ENCODE results near the gene GNB1L. TPM values are rescaled to one million over a fixed set of nuclear protein-coding genes. Genes with fewer than 3 reads are reported as not detected.

GNB1L gene
- total and polyA plus RNA-seq, 9 of the 15 experiments (the other 6 are each of a cell fraction or from before 2014, with no cell fraction given), result 0.56 to 50.5 (median 10.2) TPM

DNA sequence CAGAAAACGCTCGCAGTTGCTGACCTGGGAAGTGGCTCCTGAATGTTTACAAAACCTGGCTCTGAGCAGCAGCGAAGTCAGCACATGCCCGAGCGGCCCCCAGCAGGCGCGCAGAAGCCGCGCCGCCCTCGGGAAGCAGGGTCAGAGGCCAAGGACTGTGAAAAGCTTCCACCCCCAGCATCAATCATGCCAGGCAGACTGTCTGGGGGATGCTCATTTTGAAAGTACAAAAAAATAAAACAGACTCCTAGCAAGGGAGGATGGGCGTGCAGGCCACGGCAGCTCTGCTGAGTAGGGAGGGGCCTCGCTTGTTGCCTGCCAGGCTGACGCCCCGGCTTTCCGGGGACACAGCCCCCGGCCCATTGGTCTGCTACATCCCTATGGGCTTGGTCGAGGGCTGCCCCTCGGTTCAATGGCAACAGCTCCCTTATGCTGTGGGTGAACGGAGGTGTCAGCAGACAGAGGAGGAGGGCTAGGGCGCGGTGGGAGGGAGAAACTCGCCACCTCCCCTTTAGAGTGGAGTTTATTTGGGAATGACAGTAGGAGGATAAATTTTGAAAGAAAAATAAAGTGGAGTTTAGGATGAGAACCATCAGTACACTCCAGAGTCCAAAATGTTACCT is 37.7 kb upstream of the GNB1L start (continued):
- TF ChIP-seq, protein P1, sequence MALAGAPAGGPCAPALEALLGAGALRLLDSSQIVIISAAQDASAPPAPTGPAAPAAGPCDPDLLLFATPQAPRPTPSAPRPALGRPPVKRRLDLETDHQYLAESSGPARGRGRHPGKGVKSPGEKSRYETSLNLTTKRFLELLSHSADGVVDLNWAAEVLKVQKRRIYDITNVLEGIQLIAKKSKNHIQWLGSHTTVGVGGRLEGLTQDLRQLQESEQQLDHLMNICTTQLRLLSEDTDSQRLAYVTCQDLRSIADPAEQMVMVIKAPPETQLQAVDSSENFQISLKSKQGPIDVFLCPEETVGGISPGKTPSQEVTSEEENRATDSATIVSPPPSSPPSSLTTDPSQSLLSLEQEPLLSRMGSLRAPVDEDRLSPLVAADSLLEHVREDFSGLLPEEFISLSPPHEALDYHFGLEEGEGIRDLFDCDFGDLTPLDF (CRISPR knock-in tag; IDR thresholded peaks at IDR 0.05), result no peak; the same call in 1 of the 2 replicates
- no peak for TF ChIP-seq SETDB1 (IDR thresholded peaks at IDR 0.05; ENCODE audit: low read length)
- TF ChIP-seq MEIS2 (IDR thresholded peaks at IDR 0.05; ENCODE audit: partially characterized antibody), result peak; percentile 96
- peak; percentile 44; the same call in 1 of the 2 replicates for TF ChIP-seq JUN (IDR thresholded peaks at IDR 0.05; ENCODE audit: borderline replicate concordance, low read depth, low read length)
- no peak for TF ChIP-seq JUN (CRISPR knock-in tag; IDR thresholded peaks at IDR 0.05; ENCODE audit: borderline replicate concordance)
- no peak for TF ChIP-seq MCM7 (IDR thresholded peaks at IDR 0.05)
- TF ChIP-seq NCOA1 (IDR thresholded peaks at IDR 0.05; ENCODE audit: low read depth), result no peak; the same call in 1 of the 2 replicates
- TF ChIP-seq NR4A1 (CRISPR knock-in tag; IDR thresholded peaks at IDR 0.05), result no peak
- TF ChIP-seq NR4A1 (tag; IDR thresholded peaks at IDR 0.05), result no peak
- TF ChIP-seq, protein P2, sequence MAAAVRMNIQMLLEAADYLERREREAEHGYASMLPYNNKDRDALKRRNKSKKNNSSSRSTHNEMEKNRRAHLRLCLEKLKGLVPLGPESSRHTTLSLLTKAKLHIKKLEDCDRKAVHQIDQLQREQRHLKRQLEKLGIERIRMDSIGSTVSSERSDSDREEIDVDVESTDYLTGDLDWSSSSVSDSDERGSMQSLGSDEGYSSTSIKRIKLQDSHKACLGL (CRISPR knock-in tag; IDR thresholded peaks at IDR 0.05; ENCODE audit: borderline replicate concordance, poor library complexity, severe bottlenecking), result peak; percentile 20
- TF ChIP-seq, protein P3, sequence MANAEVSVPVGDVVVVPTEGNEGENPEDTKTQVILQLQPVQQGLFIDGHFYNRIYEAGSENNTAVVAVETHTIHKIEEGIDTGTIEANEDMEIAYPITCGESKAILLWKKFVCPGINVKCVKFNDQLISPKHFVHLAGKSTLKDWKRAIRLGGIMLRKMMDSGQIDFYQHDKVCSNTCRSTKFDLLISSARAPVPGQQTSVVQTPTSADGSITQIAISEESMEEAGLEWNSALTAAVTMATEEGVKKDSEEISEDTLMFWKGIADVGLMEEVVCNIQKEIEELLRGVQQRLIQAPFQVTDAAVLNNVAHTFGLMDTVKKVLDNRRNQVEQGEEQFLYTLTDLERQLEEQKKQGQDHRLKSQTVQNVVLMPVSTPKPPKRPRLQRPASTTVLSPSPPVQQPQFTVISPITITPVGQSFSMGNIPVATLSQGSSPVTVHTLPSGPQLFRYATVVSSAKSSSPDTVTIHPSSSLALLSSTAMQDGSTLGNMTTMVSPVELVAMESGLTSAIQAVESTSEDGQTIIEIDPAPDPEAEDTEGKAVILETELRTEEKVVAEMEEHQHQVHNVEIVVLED (CRISPR knock-in tag; IDR thresholded peaks at IDR 0.05), result no peak
- TF ChIP-seq ZNF707 (CRISPR knock-in tag; conservative IDR thresholded peaks at IDR 0.05), result no peak
- no peak for TF ChIP-seq ZNF23 (CRISPR knock-in tag; IDR thresholded peaks at IDR 0.05)
- TF ChIP-seq, protein P4, sequence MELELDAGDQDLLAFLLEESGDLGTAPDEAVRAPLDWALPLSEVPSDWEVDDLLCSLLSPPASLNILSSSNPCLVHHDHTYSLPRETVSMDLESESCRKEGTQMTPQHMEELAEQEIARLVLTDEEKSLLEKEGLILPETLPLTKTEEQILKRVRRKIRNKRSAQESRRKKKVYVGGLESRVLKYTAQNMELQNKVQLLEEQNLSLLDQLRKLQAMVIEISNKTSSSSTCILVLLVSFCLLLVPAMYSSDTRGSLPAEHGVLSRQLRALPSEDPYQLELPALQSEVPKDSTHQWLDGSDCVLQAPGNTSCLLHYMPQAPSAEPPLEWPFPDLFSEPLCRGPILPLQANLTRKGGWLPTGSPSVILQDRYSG (tag; conservative IDR thresholded peaks at IDR 0.05; ENCODE audit: low read depth), result 0 out of 2 replicates have a peak, but pooled peaks have one; percentile 20
- no peak for TF ChIP-seq HES1 (IDR thresholded peaks at IDR 0.05; ENCODE audit: low read depth)
- TF ChIP-seq RBFOX2 (IDR thresholded peaks at IDR 0.05; ENCODE audit: low read depth, low read length), result peak; percentile 40; the same call in 1 of the 2 replicates
- no peak for TF ChIP-seq NFYB (IDR thresholded peaks at IDR 0.05; ENCODE audit: extremely low read depth, insufficient read length)
- no peak for TF ChIP-seq SREBF1 (IDR thresholded peaks at IDR 0.05; ENCODE audit: borderline replicate concordance, low read depth, low read length)
- TF ChIP-seq, protein P5, sequence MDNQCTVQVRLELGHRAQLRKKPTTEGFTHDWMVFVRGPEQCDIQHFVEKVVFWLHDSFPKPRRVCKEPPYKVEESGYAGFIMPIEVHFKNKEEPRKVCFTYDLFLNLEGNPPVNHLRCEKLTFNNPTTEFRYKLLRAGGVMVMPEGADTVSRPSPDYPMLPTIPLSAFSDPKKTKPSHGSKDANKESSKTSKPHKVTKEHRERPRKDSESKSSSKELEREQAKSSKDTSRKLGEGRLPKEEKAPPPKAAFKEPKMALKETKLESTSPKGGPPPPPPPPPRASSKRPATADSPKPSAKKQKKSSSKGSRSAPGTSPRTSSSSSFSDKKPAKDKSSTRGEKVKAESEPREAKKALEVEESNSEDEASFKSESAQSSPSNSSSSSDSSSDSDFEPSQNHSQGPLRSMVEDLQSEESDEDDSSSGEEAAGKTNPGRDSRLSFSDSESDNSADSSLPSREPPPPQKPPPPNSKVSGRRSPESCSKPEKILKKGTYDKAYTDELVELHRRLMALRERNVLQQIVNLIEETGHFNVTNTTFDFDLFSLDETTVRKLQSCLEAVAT (IDR thresholded peaks at IDR 0.05), result no peak
